ENCODE measurements around the gene DDHD1. TPM values are rescaled to one million over a fixed set of nuclear protein-coding genes. Genes with fewer than 3 reads are reported as not detected.
A peak's percentile ranks its signal among the peaks of the same experiment; 100 is the strongest.

DDHD1 gene
- total RNA-seq, 6 experiments from 2014 or later: 2.7 to 8.4 (median 6.0) TPM

GRCh38 chr14:53027041-53027440 lies 126.1 kb downstream of the DDHD1 start:
- no peak for ATAC-seq
- H3K36me3 ChIP-seq: no peaks in the 10 kb centered on the region
- no peak for TF ChIP-seq POLR2A (IDR thresholded peaks at IDR 0.05)
- TF ChIP-seq CTCF (IDR thresholded peaks at IDR 0.05): no peak
- DNase-seq: no peak
- no peaks in the 10 kb centered on the region for H3K27me3 ChIP-seq
- no peak overlapping the region for H3K27ac ChIP-seq
- 40% methylated on average over 1 of the region's 1 CpG for WGBS (ENCODE audit: insufficient coverage, low coverage, low lambda C conversion rate, missing lambda C conversion rate)
- peaks cover 0 to 6% (median 0%) of the 10 kb centered on the region in 4 donors for H3K4me1 ChIP-seq
- intact Hi-C loops (cut with DNase I): no loop called here
- H3K4me3 ChIP-seq: no peak overlapping the region
- no peaks in the 10 kb centered on the region for H3K9me3 ChIP-seq

GRCh38 chr14:53023325-53023724 lies 129.8 kb downstream of the DDHD1 start:
- DNase-seq (no peak), ATAC-seq (peak in 2 of 4 donors; percentile 51 to 55)
- Histone ChIP-seq H3K27ac (no peak overlapping the region), H3K4me3 (no peak overlapping the region), H3K9me3 (no peaks in the 10 kb centered on the region), H3K4me1 (no peaks in the 10 kb centered on the region), H3K36me3 (no peaks in the 10 kb centered on the region), H3K27me3 (no peaks in the 10 kb centered on the region)
- intact Hi-C loops (cut with DNase I): no loop called here
- WGBS (ENCODE audit: insufficient coverage, low coverage, low lambda C conversion rate, missing lambda C conversion rate): 65% methylated on average over 3 of the region's 3 CpGs
- TF ChIP-seq CTCF (IDR thresholded peaks at IDR 0.05) (no peak), POLR2A (IDR thresholded peaks at IDR 0.05) (no peak)

GRCh38 chr14:53022593-53022992 lies 130.5 kb downstream of the DDHD1 start:
- intact Hi-C loops (cut with DNase I): no loop called here
- WGBS (ENCODE audit: insufficient coverage, low coverage, low lambda C conversion rate, missing lambda C conversion rate): 84% methylated on average over 3 of the region's 3 CpGs

GRCh38 chr14:53020193-53020932 lies 132.8 kb downstream of the DDHD1 start:
- WGBS (ENCODE audit: insufficient coverage, low coverage, low lambda C conversion rate, missing lambda C conversion rate): 75% methylated on average over 5 of the region's 5 CpGs
- TF ChIP-seq POLR2A (IDR thresholded peaks at IDR 0.05) (no peak), CTCF (IDR thresholded peaks at IDR 0.05) (no peak)
- intact Hi-C loops (cut with DNase I): no loop called here
- Histone ChIP-seq H3K27me3 (no peaks in the 10 kb centered on the region), H3K4me1 (no peaks in the 10 kb centered on the region), H3K27ac (no peak overlapping the region), H3K9me3 (no peaks in the 10 kb centered on the region), H3K4me3 (no peak overlapping the region), H3K36me3 (no peaks in the 10 kb centered on the region)
- ATAC-seq (no peak), DNase-seq (no peak)

More at GRCh38 chr14:53022593-53022992, 130.5 kb downstream of the DDHD1 start:
- Histone ChIP-seq H3K36me3 (no peaks in the 10 kb centered on the region), H3K27me3 (no peaks in the 10 kb centered on the region), H3K4me1 (no peaks in the 10 kb centered on the region), H3K4me3 (no peak overlapping the region), H3K9me3 (no peaks in the 10 kb centered on the region), H3K27ac (no peak overlapping the region)
- no peak for TF ChIP-seq CTCF (IDR thresholded peaks at IDR 0.05)
- no peak for TF ChIP-seq POLR2A (IDR thresholded peaks at IDR 0.05)
- no peak for ATAC-seq
- no peak for DNase-seq

All from right lobe of liver (tissue), 6 donors.